H1 (cell line): Measurements from ENCODE around the gene ZFYVE16. TPM values are rescaled to one million over a fixed set of nuclear protein-coding genes. Genes with fewer than 3 reads are reported as not detected.

Experiments
- CTCF ChIA-PET: fragments of 300-600 bp; sonication (Branson Sonifier 250); formaldehyde crosslinking; loops from one replicate; lab custom pipeline; 2021; ENCODE audit not compliant: partially characterized antibody; lab: Charles Lee
- POLR2A ChIA-PET: fragments of 300-600 bp; sonication (Branson Sonifier 250); formaldehyde crosslinking; loops from one replicate; lab custom pipeline; 2021; ENCODE audit warnings: inconsistent platforms; ENCODE audit not compliant: partially characterized antibody; lab: Charles Lee
- DNase-seq, 2 experiments: peaks; one replicate each; pipeline versions ENCODE4 v3.0.0 to v3.0.0-alpha.2; 2010 to 2022; ENCODE audit warnings: low spot score in 2 of 2, low read depth in 1 of 2, mixed read lengths in 1 of 2
- FAIRE-seq: peaks from 2 replicates; lab custom pipeline; 2011; peaks lifted over from hg19 to GRCh38; lab: Jason Lieb, UNC
- H2AFZ ChIP-seq: 2 replicates; pipeline ENCODE4 v1.8.1; 2012; ENCODE audit warnings: low read length, inconsistent platforms
- H2AK5ac ChIP-seq: 2 replicates; pipeline ENCODE4 v1.6.1; 2013; ENCODE audit warnings: low read depth, low read length
- H2BK120ac ChIP-seq: replicated peaks from 2 replicates; pipeline ENCODE3; 2013; ENCODE audit warnings: low read depth, low read length, inconsistent platforms
- H2BK12ac ChIP-seq: 2 replicates; pipeline ENCODE4 v1.6.1; 2013; ENCODE audit warnings: low read depth, low read length
- H2BK15ac ChIP-seq: 2 replicates; pipeline ENCODE4 v1.6.1; 2013; ENCODE audit warnings: low read length
- H2BK20ac ChIP-seq: 2 replicates; pipeline ENCODE4 v1.6.1; 2013; ENCODE audit warnings: low read length
- H2BK5ac ChIP-seq: 2 replicates; pipeline ENCODE4 v1.6.1; 2013; ENCODE audit warnings: low read depth, low read length
- H3K14ac ChIP-seq: 2 replicates; pipeline ENCODE4 v1.6.1; 2013; ENCODE audit warnings: inconsistent platforms; ENCODE audit not compliant: insufficient read length
- H3K18ac ChIP-seq: 2 replicates; pipeline ENCODE4 v1.6.1; 2013; ENCODE audit warnings: low read length; ENCODE audit errors: extremely low read depth
- H3K23ac ChIP-seq: 2 replicates; pipeline ENCODE4 v1.6.1; 2013; ENCODE audit warnings: inconsistent platforms; ENCODE audit not compliant: insufficient read length
- H3K23me2 ChIP-seq: 2 replicates; pipeline ENCODE4 v1.6.1; 2013; ENCODE audit warnings: low read depth, low read length
- H3K27ac ChIP-seq: 2 replicates; pipeline ENCODE4 v1.6.1; 2011; ENCODE audit warnings: low read depth, low read length, inconsistent platforms
- H3K27me3 ChIP-seq, 4 experiments: replicated peaks in 1 of 4; 1 replicate in 1 of 4; 2 replicates in 3 of 4; pipeline versions ENCODE4 v1.6.1 to v1.8.1; 2011 to 2013; ENCODE audit warnings: low read length in 3 of 4, mild to moderate bottlenecking in 3 of 4, inconsistent platforms in 2 of 4, mixed read lengths in 2 of 4, moderate library complexity in 1 of 4; ENCODE audit not compliant: control insufficient read depth in 3 of 4, insufficient read depth in 3 of 4; ENCODE audit errors: extremely low read depth in 1 of 4
- H3K36me3 ChIP-seq, 4 experiments: 2 replicates each; pipeline versions ENCODE4 v1.6.1 to v1.8.1; 2011 to 2013; ENCODE audit warnings: mild to moderate bottlenecking in 4 of 4, low read length in 3 of 4, moderate library complexity in 2 of 4, control low read depth in 1 of 4, inconsistent platforms in 1 of 4; ENCODE audit not compliant: insufficient read depth in 4 of 4, control insufficient read depth in 2 of 4
- H3K4ac ChIP-seq: replicated peaks from 2 replicates; pipeline ENCODE3; 2013; ENCODE audit warnings: low read length, low read depth, mixed read lengths, inconsistent platforms; ENCODE audit not compliant: insufficient read length
- H3K4me1 ChIP-seq, 4 experiments: replicated peaks in 1 of 4; 1 replicate in 1 of 4; 2 replicates in 3 of 4; pipeline versions ENCODE4 v1.6.1 to v1.8.1; 2011 to 2013; ENCODE audit warnings: low read length in 3 of 4, inconsistent platforms in 2 of 4, mixed read lengths in 1 of 4; ENCODE audit not compliant: insufficient read depth in 4 of 4, control insufficient read depth in 3 of 4
- H3K4me2 ChIP-seq, 2 experiments: 2 replicates each; pipeline versions ENCODE4 v1.6.1 to v1.8.1; 2011 to 2013; ENCODE audit warnings: low read depth in 2 of 2, low read length in 2 of 2, control low read depth in 1 of 2, inconsistent platforms in 1 of 2, mild to moderate bottlenecking in 1 of 2; ENCODE audit not compliant: insufficient read depth in 1 of 2
- H3K4me3 ChIP-seq, 4 experiments: fragments of 200-600, 300-600 bp in 1 of 4; sonication (generic), shearing (Covaris generic), sonication (Bioruptor Twin) in 1 of 4; 2 replicates each; pipeline versions ENCODE4 v1.5.1 to v1.8.1; 2011 to 2016; ENCODE audit warnings: low read length in 4 of 4, low read depth in 3 of 4, control low read depth in 2 of 4, inconsistent platforms in 2 of 4, mild to moderate bottlenecking in 2 of 4, mixed read lengths in 1 of 4, moderate library complexity in 1 of 4; ENCODE audit not compliant: insufficient read depth in 2 of 4; ENCODE audit errors: extremely low read depth in 1 of 4
- H3K56ac ChIP-seq: replicated peaks from 2 replicates; pipeline ENCODE3; 2013; ENCODE audit warnings: low read depth, mild to moderate bottlenecking, mixed read lengths, low read length, inconsistent platforms; ENCODE audit not compliant: insufficient read length
- H3K79me1 ChIP-seq: 2 replicates; pipeline ENCODE4 v1.6.1; 2013; ENCODE audit warnings: low read depth, low read length, control low read depth
- H3K79me2 ChIP-seq, 2 experiments: 2 replicates each; pipeline versions ENCODE4 v1.6.1 to v1.8.1; 2012 to 2013; ENCODE audit warnings: low read length in 2 of 2, mild to moderate bottlenecking in 2 of 2, inconsistent platforms in 1 of 2; ENCODE audit not compliant: insufficient read depth in 2 of 2, control insufficient read depth in 1 of 2
- H3K9ac ChIP-seq, 4 experiments: replicated peaks in 1 of 4; 1 replicate in 1 of 4; 2 replicates in 3 of 4; pipeline versions ENCODE4 v1.6.1 to v1.8.1; 2011 to 2013; ENCODE audit warnings: low read depth in 3 of 4, low read length in 3 of 4, control low read depth in 2 of 4, mild to moderate bottlenecking in 2 of 4, moderate library complexity in 2 of 4, inconsistent platforms in 1 of 4; ENCODE audit errors: extremely low read depth in 1 of 4
- H3K9me3 ChIP-seq, 2 experiments: 2 replicates each; pipeline versions ENCODE4 v1.6.1 to v1.8.1; 2012 to 2013; ENCODE audit warnings: mild to moderate bottlenecking in 2 of 2, moderate library complexity in 2 of 2, control low read depth in 1 of 2, inconsistent platforms in 1 of 2, low read depth in 1 of 2, low read length in 1 of 2, mixed read lengths in 1 of 2; ENCODE audit not compliant: insufficient read depth in 2 of 2
- H4K20me1 ChIP-seq, 2 experiments: replicated peaks in 1 of 2; 2 replicates each; pipeline versions ENCODE3 to v1.8.1; 2011 to 2013; ENCODE audit warnings: inconsistent platforms in 2 of 2, low read length in 2 of 2, mild to moderate bottlenecking in 1 of 2; ENCODE audit not compliant: insufficient read depth in 2 of 2, control insufficient read depth in 1 of 2
- H4K5ac ChIP-seq: 2 replicates; pipeline ENCODE4 v1.6.1; 2013; ENCODE audit warnings: low read length, low read depth, mixed read lengths, inconsistent platforms; ENCODE audit not compliant: insufficient read length
- H4K8ac ChIP-seq: 2 replicates; pipeline ENCODE4 v1.8.0; 2013; ENCODE audit warnings: mild to moderate bottlenecking, moderate library complexity, low read length, inconsistent platforms; ENCODE audit not compliant: insufficient read depth; ENCODE audit errors: extremely low read depth
- H4K91ac ChIP-seq: replicated peaks from 2 replicates; pipeline ENCODE3; 2013; ENCODE audit warnings: low read length, mixed read lengths, inconsistent platforms; ENCODE audit not compliant: insufficient read length
- EGR1 ChIP-seq: IDR thresholded peaks from 2 replicates; pipeline ENCODE4 v1.6.1; 2011; ENCODE audit warnings: low read depth, low read length, borderline replicate concordance
- EP300 ChIP-seq, 2 experiments: IDR thresholded peaks; 1 replicate in 1 of 2; 2 replicates in 1 of 2; pipeline ENCODE4 v1.6.1; 2011 to 2012; ENCODE audit warnings: low read depth in 2 of 2, low read length in 2 of 2, mild to moderate bottlenecking in 2 of 2, borderline replicate concordance in 1 of 2, inconsistent platforms in 1 of 2, moderate library complexity in 1 of 2
- JUN ChIP-seq: IDR thresholded peaks from 2 replicates; pipeline ENCODE4 v1.6.1; 2011; ENCODE audit warnings: low read depth, mild to moderate bottlenecking, improper control_type of control experiment, low read length
- JUND ChIP-seq: IDR thresholded peaks from 2 replicates; pipeline ENCODE4 v1.6.1; 2011; ENCODE audit warnings: mild to moderate bottlenecking, improper control_type of control experiment, low read length
- KDM1A ChIP-seq: fragments of 200-600, 300-600 bp; sonication (generic); IDR thresholded peaks from 2 replicates; pipeline ENCODE4 v1.7.1; 2016; ENCODE audit warnings: mild to moderate bottlenecking, low read length, borderline replicate concordance
- SIN3A ChIP-seq, 2 experiments: IDR thresholded peaks in 1 of 2; conservative IDR thresholded peaks in 1 of 2; 2 replicates each; pipeline ENCODE4 v1.6.1; 2011 to 2012; ENCODE audit warnings: low read length in 2 of 2, improper control_type of control experiment in 1 of 2, low read depth in 1 of 2, mild to moderate bottlenecking in 1 of 2
- TBP ChIP-seq: IDR thresholded peaks from 2 replicates; pipeline ENCODE4 v1.6.1; 2011; ENCODE audit warnings: low read depth, low read length, improper control_type of control experiment
- WGBS, 2 experiments: shearing (Covaris generic) in 1 of 2; methylation state at CpG; one replicate each; pipeline versions ENCODE4 v1.1.6 to v1.1.7; 2013 to 2015; ENCODE audit warnings: low lambda C conversion rate in 2 of 2, mixed read lengths in 2 of 2, inconsistent platforms in 1 of 2, low coverage in 1 of 2, missing lambda C conversion rate in 1 of 2; ENCODE audit not compliant: insufficient replicate concordance in 2 of 2, insufficient coverage in 1 of 2, insufficient read length in 1 of 2; ENCODE audit errors: extremely low coverage in 1 of 2, missing lambda C conversion rate in 1 of 2; 5-methylcytosine and 5-hydroxymethylcytosine counted together
- polyA plus RNA-seq, 7 experiments: library from polyadenylated mRNA; depleted of rRNA in 3 of 7; stranded (reverse) in 5 of 7; unstranded in 2 of 7; fragments of >200 nt in 5 of 7; fragments of 200-250 nt in 2 of 7; gene quantifications; 1 replicate in 5 of 7; 2 replicates in 1 of 7; 4 replicates in 1 of 7; pipeline versions ENCODE4 v1.2.1 to v1.2.3, GENCODE V29; 2011 to 2013; ENCODE audit warnings: missing spikeins in 2 of 7, mixed read lengths in 2 of 7
- total RNA-seq: library from RNA; stranded (reverse); fragmentation: NEBNext Ultra II Directional; extraction: Animal tissue kit (Norgen Biotek cat#: 25700); gene quantifications from 2 replicates; pipeline ENCODE4 v1.2.1, GENCODE V29; 2021

ZFYVE16 gene
- total and polyA plus RNA-seq, 2 of the 8 experiments (the other 6 are each of a cell fraction or from before 2014, with no cell fraction given), result 3.6 to 24.2 TPM

GRCh38 chr5:80482578-80482977 lies 74.7 kb downstream of the ZFYVE16 start:
- Histone ChIP-seq H3K4me1 (peaks cover 0 to 8% (median 0%) of the 10 kb centered on the region in 4 experiments; a peak in 2 of 7 replicates), H3K27me3 (no peaks in the 10 kb centered on the region), H2BK12ac (no peak overlapping the region), H3K56ac (no peak overlapping the region), H2BK5ac (no peak overlapping the region), H3K27ac (no peak overlapping the region), H3K9ac (no peak overlapping the region), H3K23ac (no peak overlapping the region), H3K36me3 (peaks cover 0 to 15% (median 4%) of the 10 kb centered on the region in 4 experiments; a peak in 2 of 8 replicates), H4K8ac (no peak overlapping the region), H3K79me2 (no peaks in the 10 kb centered on the region), H3K4me3 (no peak overlapping the region), H2BK20ac (no peak overlapping the region), H3K18ac (no peak overlapping the region), H3K4ac (no peak overlapping the region), H4K20me1 (no peaks in the 10 kb centered on the region), H3K23me2 (peaks cover under 1% of the 10 kb centered on the region; the same call in 1 of the 2 replicates), H3K14ac (no peak overlapping the region), H3K9me3 (no peaks in the 10 kb centered on the region; a peak in 1 of 4 replicates), H2BK120ac (no peak overlapping the region), H4K91ac (no peak overlapping the region), H3K79me1 (no peaks in the 10 kb centered on the region), H2AFZ (no peak overlapping the region), H2BK15ac (no peak overlapping the region), H2AK5ac (no peak overlapping the region), H3K4me2 (no peak overlapping the region), H4K5ac (no peak overlapping the region)
- TF ChIP-seq KDM1A, result no peak
- no peak for TF ChIP-seq EGR1
- no peak for TF ChIP-seq JUN
- TF ChIP-seq SIN3A (conservative IDR thresholded peaks at IDR 0.05 in 1 of 2, IDR thresholded peaks at IDR 0.05 in 1 of 2; ENCODE audit: low read depth in 1 of 2, low read length in 2 of 2), result no peak
- no peak for TF ChIP-seq TBP
- no peak for TF ChIP-seq JUND
- TF ChIP-seq EP300 (IDR thresholded peaks at IDR 0.05; ENCODE audit: borderline replicate concordance in 1 of 2, low read depth in 2 of 2, low read length in 2 of 2), result no peak
- ChIA-PET POLR2A (interaction anchor here (1.0 kb wide), 1 partner anchor 87 kb away, joined by 3 read pairs; no protein-coding TSS in a partner anchor), CTCF (interaction anchor here (0.6 to 2.1 kb wide), 6 partner anchors 9 to 746 kb away, joined by 3 to 5 read pairs (median 4); no protein-coding TSS in a partner anchor)
- DNase-seq (no peak), FAIRE-seq (no peak)
- WGBS, 2 experiments, result 72% methylated on average over 4 of the region's 4 CpGs; no CpG with 5 or more reads in 1 of the 2 experiments
